Upper lobe of left lung (tissue), 4 donors: Measurements from ENCODE around the gene ITPKB.

Source experiments
- POLR2A ChIP-seq, 4 donors: fragments of 450-650 bp; IDR thresholded peaks; one replicate each; pipeline ENCODE4 v1.5.1; 2016 to 2017; ENCODE audit warnings: antibody characterized with exemption in 4 of 4, mild to moderate bottlenecking in 2 of 4
- TF ChIP-seq, protein P1 (sequence below), 6 experiments: fragments of 450-650 bp in 4 of 6; fragments of 200-600 bp in 2 of 6; sonication (generic) in 2 of 6; IDR thresholded peaks; one replicate each; pipeline ENCODE4 v1.5.1; 2016 to 2019; ENCODE audit warnings: antibody characterized with exemption in 6 of 6

DNA sequence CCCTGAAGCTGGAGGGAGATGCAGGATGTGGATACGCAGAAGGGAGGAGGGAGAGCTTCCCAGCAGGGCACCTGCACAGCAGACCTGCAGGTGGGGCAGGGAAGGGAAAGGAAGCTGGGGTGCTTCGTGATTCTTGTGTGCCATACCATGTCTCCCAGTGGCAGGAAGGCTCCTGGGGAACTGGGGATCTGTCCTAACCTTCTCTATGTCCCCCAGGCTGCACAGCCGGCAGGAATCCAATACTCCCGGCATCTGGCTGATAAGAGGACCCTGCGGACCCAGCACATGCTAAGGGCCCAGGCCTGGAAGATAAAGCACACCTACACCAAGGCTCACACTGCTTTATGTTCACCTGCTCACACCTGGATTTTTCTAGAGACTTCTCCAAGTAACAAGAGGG is 79.4 kb downstream of the ITPKB start:
- TF ChIP-seq, protein P1, sequence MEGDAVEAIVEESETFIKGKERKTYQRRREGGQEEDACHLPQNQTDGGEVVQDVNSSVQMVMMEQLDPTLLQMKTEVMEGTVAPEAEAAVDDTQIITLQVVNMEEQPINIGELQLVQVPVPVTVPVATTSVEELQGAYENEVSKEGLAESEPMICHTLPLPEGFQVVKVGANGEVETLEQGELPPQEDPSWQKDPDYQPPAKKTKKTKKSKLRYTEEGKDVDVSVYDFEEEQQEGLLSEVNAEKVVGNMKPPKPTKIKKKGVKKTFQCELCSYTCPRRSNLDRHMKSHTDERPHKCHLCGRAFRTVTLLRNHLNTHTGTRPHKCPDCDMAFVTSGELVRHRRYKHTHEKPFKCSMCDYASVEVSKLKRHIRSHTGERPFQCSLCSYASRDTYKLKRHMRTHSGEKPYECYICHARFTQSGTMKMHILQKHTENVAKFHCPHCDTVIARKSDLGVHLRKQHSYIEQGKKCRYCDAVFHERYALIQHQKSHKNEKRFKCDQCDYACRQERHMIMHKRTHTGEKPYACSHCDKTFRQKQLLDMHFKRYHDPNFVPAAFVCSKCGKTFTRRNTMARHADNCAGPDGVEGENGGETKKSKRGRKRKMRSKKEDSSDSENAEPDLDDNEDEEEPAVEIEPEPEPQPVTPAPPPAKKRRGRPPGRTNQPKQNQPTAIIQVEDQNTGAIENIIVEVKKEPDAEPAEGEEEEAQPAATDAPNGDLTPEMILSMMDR (IDR thresholded peaks at IDR 0.05): no peak
- TF ChIP-seq POLR2A (IDR thresholded peaks at IDR 0.05): no peak
